Stomach smooth muscle (tissue), 2 donors: ENCODE data around the gene SHANK3.

Source experiments
- H3K27ac ChIP-seq: one replicate; pipeline ENCODE4 v1.7.0; 2013; ENCODE audit warnings: mild to moderate bottlenecking, low read length, inconsistent platforms
- H3K27me3 ChIP-seq, 2 donors: one replicate each; pipeline ENCODE4 v1.7.0; 2013; ENCODE audit warnings: low read length in 2 of 2; ENCODE audit not compliant: insufficient read depth in 2 of 2, control insufficient read depth in 1 of 2
- H3K36me3 ChIP-seq, 2 donors: one replicate each; pipeline ENCODE4 v1.7.0; 2013; ENCODE audit warnings: low read length in 2 of 2; ENCODE audit not compliant: control insufficient read depth in 2 of 2, insufficient read depth in 2 of 2
- H3K4me1 ChIP-seq: one replicate; pipeline ENCODE4 v1.7.0; 2013; ENCODE audit warnings: low read length; ENCODE audit not compliant: control insufficient read depth, insufficient read depth
- H3K4me3 ChIP-seq, 2 donors: one replicate each; pipeline ENCODE4 v1.7.0; 2013; ENCODE audit warnings: low read length in 2 of 2
- H3K9ac ChIP-seq, 2 donors: one replicate each; pipeline ENCODE4 v1.7.0; 2013; ENCODE audit warnings: low read length in 2 of 2, mild to moderate bottlenecking in 1 of 2
- H3K9me3 ChIP-seq, 2 donors: one replicate each; pipeline ENCODE4 v1.7.0; 2013; ENCODE audit warnings: low read length in 2 of 2; ENCODE audit not compliant: control insufficient read depth in 2 of 2
- donor health status: healthy.
- donor health status: Pancreatic carcinoma.

SHANK3 gene

GRCh38 chr22:50715250-50715649, 42.6 kb downstream of the SHANK3 start:
- H3K27me3 ChIP-seq: peaks cover 3 to 10% of the 10 kb centered on the region in 2 donors
- peaks cover 2% of the 10 kb centered on the region for H3K4me1 ChIP-seq
- no peak overlapping the region for H3K9ac ChIP-seq
- H3K27ac ChIP-seq: no peak overlapping the region
- no peaks in the 10 kb centered on the region for H3K36me3 ChIP-seq
- H3K9me3 ChIP-seq: no peaks in the 10 kb centered on the region
- H3K4me3 ChIP-seq: no peak overlapping the region

GRCh38 chr22:50715776-50716175, 43.2 kb downstream of the SHANK3 start:
- Histone ChIP-seq H3K27ac (no peak overlapping the region), H3K36me3 (no peaks in the 10 kb centered on the region), H3K4me1 (peaks cover 2% of the 10 kb centered on the region)

GRCh38 chr22:50716290-50717024, 43.8 kb downstream of the SHANK3 start:
- no peak overlapping the region for H3K9ac ChIP-seq

More at GRCh38 chr22:50715776-50716175, 43.2 kb downstream of the SHANK3 start:
- Histone ChIP-seq H3K9ac (no peak overlapping the region), H3K27me3 (peaks cover 3 to 11% of the 10 kb centered on the region in 2 donors), H3K4me3 (no peak overlapping the region), H3K9me3 (no peaks in the 10 kb centered on the region)

GRCh38 chr22:50717709-50718351, 45.2 kb downstream of the SHANK3 start:
- H3K4me3 ChIP-seq: no peak overlapping the region
- H3K27me3 ChIP-seq: peaks cover 5 to 24% of the 10 kb centered on the region in 2 donors
- H3K4me1 ChIP-seq: peaks cover 2% of the 10 kb centered on the region
- no peak overlapping the region for H3K27ac ChIP-seq
- H3K9me3 ChIP-seq: no peaks in the 10 kb centered on the region
- no peaks in the 10 kb centered on the region for H3K36me3 ChIP-seq
- no peak overlapping the region for H3K9ac ChIP-seq

More at GRCh38 chr22:50716290-50717024, 43.8 kb downstream of the SHANK3 start:
- H3K27me3 ChIP-seq: peaks cover 2 to 18% of the 10 kb centered on the region in 2 donors
- H3K4me3 ChIP-seq: no peak overlapping the region
- no peaks in the 10 kb centered on the region for H3K36me3 ChIP-seq
- no peak overlapping the region for H3K27ac ChIP-seq
- peaks cover 2% of the 10 kb centered on the region for H3K4me1 ChIP-seq
- H3K9me3 ChIP-seq: no peaks in the 10 kb centered on the region

- H3K27ac ChIP-seq: no peak overlapping the region
- H3K4me1 ChIP-seq: no peaks in the 10 kb centered on the region
- no peaks in the 10 kb centered on the region for H3K9me3 ChIP-seq
- no peak overlapping the region for H3K4me3 ChIP-seq
- H3K9ac ChIP-seq: no peak overlapping the region
- H3K27me3 ChIP-seq: peaks cover 8 to 24% of the 10 kb centered on the region in 2 donors
- no peaks in the 10 kb centered on the region for H3K36me3 ChIP-seq
Observed at GRCh38 chr22:50718352-50718709, 45.7 kb downstream of the SHANK3 start.

- Histone ChIP-seq H3K27me3 (peaks cover 8 to 24% of the 10 kb centered on the region in 2 donors), H3K9me3 (no peaks in the 10 kb centered on the region), H3K9ac (no peak overlapping the region), H3K36me3 (no peaks in the 10 kb centered on the region), H3K4me3 (no peak overlapping the region), H3K4me1 (no peaks in the 10 kb centered on the region), H3K27ac (no peak overlapping the region)
Observed at GRCh38 chr22:50719814-50720300, 47.2 kb downstream of the SHANK3 start.

- Histone ChIP-seq H3K4me1 (no peaks in the 10 kb centered on the region), H3K27me3 (peaks cover 8 to 24% of the 10 kb centered on the region in 2 donors), H3K27ac (no peak overlapping the region), H3K4me3 (no peak overlapping the region), H3K36me3 (no peaks in the 10 kb centered on the region), H3K9me3 (no peaks in the 10 kb centered on the region), H3K9ac (no peak overlapping the region)
Observed at GRCh38 chr22:50720301-50721256, 48.0 kb downstream of the SHANK3 start.

- Histone ChIP-seq H3K4me1 (no peaks in the 10 kb centered on the region), H3K36me3 (peaks cover 0 to 2% of the 10 kb centered on the region in 2 donors), H3K9me3 (no peaks in the 10 kb centered on the region), H3K27ac (no peak overlapping the region), H3K27me3 (peaks cover 8 to 24% of the 10 kb centered on the region in 2 donors), H3K4me3 (no peak overlapping the region), H3K9ac (no peak overlapping the region)
Observed at GRCh38 chr22:50721257-50721844, 48.7 kb downstream of the SHANK3 start.

- Histone ChIP-seq H3K36me3 (peaks cover 0 to 3% of the 10 kb centered on the region in 2 donors), H3K4me3 (no peak overlapping the region), H3K27ac (no peak overlapping the region), H3K9me3 (no peaks in the 10 kb centered on the region), H3K27me3 (peaks cover 8 to 24% of the 10 kb centered on the region in 2 donors), H3K9ac (no peak overlapping the region), H3K4me1 (no peaks in the 10 kb centered on the region)
Observed at GRCh38 chr22:50722048-50722701, 49.6 kb downstream of the SHANK3 start.
